Ectodermal cell (in vitro differentiated cells): Measurements from ENCODE around the gene PGLYRP3.

Experiments
- H3K27ac ChIP-seq: 2 replicates; pipeline ENCODE4 v1.7.0; 2013; ENCODE audit warnings: mild to moderate bottlenecking, low read depth, low read length; ENCODE audit not compliant: insufficient read depth, poor library complexity, severe bottlenecking
- H3K27me3 ChIP-seq: 2 replicates; pipeline ENCODE4 v1.7.0; 2013; ENCODE audit warnings: mild to moderate bottlenecking, low read length; ENCODE audit not compliant: insufficient read depth, control insufficient read depth, poor library complexity, severe bottlenecking
- H3K36me3 ChIP-seq: one replicate; pipeline ENCODE4 v1.7.0; 2013; ENCODE audit warnings: low read length; ENCODE audit not compliant: control insufficient read depth, insufficient read depth
- H3K4me1 ChIP-seq: one replicate; pipeline ENCODE4 v1.7.0; 2013; ENCODE audit warnings: low read length; ENCODE audit not compliant: control insufficient read depth, insufficient read depth
- H3K4me3 ChIP-seq: 2 replicates; pipeline ENCODE4 v1.7.0; 2013; ENCODE audit warnings: low read depth, low read length, control low read depth; ENCODE audit not compliant: insufficient read depth
- H3K9me3 ChIP-seq: 2 replicates; pipeline ENCODE4 v1.7.0; 2013; ENCODE audit warnings: mild to moderate bottlenecking, low read length, moderate library complexity; ENCODE audit not compliant: control insufficient read depth
- WGBS, 2 experiments: methylation state at CpG; one replicate each; pipeline ENCODE4 v1.1.7; 2013; ENCODE audit warnings: missing lambda C conversion rate in 2 of 2; 5-methylcytosine and 5-hydroxymethylcytosine counted together

Gene PGLYRP3

DNA sequence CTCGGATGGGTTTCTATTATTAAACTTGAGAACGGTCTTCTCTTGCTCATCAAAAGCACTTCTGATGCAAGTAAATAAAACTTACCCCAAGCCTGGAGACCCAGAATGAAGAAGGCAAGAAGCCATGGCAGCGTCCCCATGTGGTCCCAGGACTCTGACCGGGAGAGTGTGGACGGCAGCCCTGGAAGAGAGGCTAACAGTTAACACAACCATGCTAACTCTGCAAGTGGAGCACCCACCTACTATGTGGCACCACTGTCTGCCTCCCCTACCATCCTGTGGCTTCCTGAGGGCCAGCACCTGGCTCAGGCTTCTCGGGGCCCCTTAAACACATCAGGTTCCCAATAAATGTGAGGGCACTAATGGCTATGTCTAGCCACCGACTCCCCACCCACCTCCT is 2.2 kb downstream of the PGLYRP3 start:
- no peak overlapping the region for H3K27ac ChIP-seq
- 78% methylated on average over 7 of the region's 7 CpGs for WGBS, 2 experiments
- no peaks in the 10 kb centered on the region for H3K27me3 ChIP-seq
- no peaks in the 10 kb centered on the region for H3K4me1 ChIP-seq
- H3K9me3 ChIP-seq = no peaks in the 10 kb centered on the region
- H3K36me3 ChIP-seq = no peaks in the 10 kb centered on the region
- no peak overlapping the region for H3K4me3 ChIP-seq

DNA sequence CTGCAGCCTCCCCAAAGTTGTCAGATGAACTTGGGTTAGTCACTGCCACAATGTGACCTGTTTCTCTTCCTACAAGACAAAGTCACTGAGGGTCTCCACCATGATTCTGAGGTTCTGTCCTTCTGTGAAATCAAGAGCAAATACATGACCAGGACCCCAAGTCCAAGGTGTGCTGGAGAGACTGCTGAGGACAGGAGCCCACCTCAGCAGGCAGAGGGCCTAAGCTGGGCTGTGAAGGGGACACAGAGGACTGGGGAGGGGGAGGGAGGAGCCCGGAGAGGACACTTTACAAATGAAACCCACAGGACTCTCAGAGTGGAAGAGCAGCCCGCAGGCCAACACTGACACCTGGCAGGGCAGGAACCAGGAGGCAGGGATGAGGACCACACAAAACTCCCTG is 3.3 kb downstream of the PGLYRP3 start:
- Histone ChIP-seq H3K4me3 (no peak overlapping the region), H3K9me3 (no peaks in the 10 kb centered on the region), H3K27me3 (no peaks in the 10 kb centered on the region), H3K36me3 (no peaks in the 10 kb centered on the region), H3K4me1 (no peaks in the 10 kb centered on the region), H3K27ac (no peak overlapping the region)
- WGBS, 2 experiments = 71 to 80% methylated on average over 2 of the region's 2 CpGs

DNA sequence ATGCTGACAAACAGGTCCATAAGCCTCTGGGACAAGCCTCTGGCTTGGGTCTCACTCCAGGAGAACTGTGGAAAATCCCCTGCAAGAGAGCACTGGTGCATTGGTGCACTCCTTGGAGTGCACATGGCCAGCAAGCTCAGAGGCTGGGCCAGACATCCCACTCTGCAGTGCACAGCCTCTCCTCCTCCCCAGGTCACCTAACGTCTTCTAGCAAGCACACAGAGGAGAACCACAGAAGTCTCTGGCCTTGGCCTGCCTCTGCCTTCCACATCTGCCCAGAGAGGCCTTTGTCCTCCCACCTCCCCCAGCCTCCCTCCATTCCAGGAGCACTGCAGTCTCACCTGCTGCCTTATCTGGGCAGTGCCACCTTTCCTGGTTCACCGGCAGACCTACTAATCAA is 4.2 kb downstream of the PGLYRP3 start:
- Histone ChIP-seq H3K36me3 (no peaks in the 10 kb centered on the region), H3K4me1 (no peaks in the 10 kb centered on the region), H3K27ac (no peak overlapping the region), H3K9me3 (no peaks in the 10 kb centered on the region), H3K27me3 (no peaks in the 10 kb centered on the region), H3K4me3 (no peak overlapping the region)
- WGBS, 2 experiments = 88 to 91% methylated on average over 2 of the region's 2 CpGs

DNA sequence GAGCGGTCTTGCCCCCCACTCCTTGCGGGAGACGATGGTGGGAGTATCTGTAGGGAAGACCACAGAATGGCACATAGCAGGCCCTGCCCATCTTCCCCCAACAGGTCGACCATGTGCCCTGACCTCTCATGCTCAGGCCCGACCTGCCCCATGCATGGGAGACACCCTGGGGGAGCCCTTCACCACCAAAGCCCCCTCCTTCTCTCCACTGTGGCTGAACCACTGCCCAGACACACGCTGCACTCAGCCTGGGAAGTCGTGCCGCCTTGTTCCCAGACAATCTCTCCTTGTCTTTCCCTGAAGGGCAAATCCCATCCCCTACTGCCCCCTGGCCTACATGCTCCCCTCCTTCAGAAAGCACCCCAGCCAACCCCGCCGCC is 5.5 kb downstream of the PGLYRP3 start:
- no peaks in the 10 kb centered on the region for H3K4me1 ChIP-seq
- H3K9me3 ChIP-seq = no peaks in the 10 kb centered on the region
- 89 to 92% methylated on average over 10 of the region's 10 CpGs for WGBS, 2 experiments
- H3K36me3 ChIP-seq = no peaks in the 10 kb centered on the region
- H3K27me3 ChIP-seq = no peaks in the 10 kb centered on the region
- no peak overlapping the region for H3K4me3 ChIP-seq
- H3K27ac ChIP-seq = no peak overlapping the region

DNA sequence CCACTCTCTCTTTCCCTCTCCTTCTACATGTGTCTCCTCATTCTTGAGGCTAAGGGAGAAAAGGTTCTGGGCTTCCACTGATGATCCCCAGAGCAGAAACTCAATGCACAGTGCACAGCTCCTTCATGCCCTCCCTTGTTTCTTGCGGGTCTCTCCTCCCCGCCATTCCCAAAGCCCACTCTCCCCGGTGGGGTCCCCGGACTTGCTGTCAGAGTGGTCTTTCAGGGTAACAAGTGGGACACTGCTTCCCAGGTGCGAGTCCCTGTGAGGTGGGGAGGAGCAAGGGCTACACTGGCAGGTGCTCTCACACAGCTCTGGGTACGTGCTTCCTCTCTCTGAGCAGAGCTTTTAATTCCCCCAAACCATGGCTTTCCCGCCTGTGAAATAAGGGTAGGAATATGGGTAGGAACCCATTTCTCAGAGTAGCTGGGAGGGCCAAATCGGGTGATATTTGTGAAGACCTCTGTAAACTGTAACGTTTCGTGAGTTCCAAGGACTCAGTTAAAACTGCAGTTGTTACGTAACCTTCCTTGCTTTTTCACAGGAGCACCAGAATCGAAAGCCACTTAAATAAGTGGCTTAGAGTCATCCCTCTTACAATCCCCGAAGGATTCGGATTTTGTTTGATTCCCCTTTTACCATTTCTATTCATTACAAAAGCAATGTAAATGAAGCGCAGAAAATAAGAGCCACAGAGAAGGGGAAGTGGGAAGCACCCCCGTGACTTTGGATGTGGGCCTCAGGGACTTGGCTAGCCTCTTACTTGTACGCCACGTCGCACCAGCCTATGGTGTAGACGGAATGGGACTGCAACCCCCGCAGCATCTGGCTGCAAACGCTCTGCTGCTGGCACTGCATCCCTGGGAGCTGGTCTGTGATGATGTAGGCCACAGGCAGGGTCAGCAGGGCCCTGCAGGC is 6.2 kb downstream of the PGLYRP3 start:
- no peaks in the 10 kb centered on the region for H3K27me3 ChIP-seq

DNA sequence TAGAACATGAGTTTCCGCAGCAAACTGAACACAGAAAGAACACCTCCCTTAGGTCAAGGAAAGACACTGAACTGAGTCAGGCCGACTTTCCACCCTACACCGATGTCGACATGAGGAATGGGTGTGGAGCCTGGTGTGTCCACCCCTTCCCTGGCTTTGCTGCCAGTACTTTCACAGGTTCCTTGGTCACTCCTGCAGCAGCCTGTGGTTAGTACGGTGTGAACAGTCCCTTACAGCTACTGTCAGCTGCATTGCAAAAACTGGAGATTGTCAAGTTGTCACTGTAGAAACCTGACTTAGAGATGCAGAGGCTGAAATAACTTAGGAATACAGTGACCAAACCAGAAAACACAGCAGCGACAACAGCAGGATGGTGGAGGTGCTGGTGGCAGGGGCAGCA is 7.1 kb downstream of the PGLYRP3 start:
- H3K36me3 ChIP-seq = no peaks in the 10 kb centered on the region
- 94 to 95% methylated on average over 6 of the region's 6 CpGs for WGBS, 2 experiments
- H3K4me1 ChIP-seq = no peaks in the 10 kb centered on the region
- no peaks in the 10 kb centered on the region for H3K27me3 ChIP-seq
- H3K9me3 ChIP-seq = no peaks in the 10 kb centered on the region
- H3K27ac ChIP-seq = no peak overlapping the region
- H3K4me3 ChIP-seq = no peak overlapping the region

More for the DNA sequence above, 6.2 kb downstream of the PGLYRP3 start:
- Histone ChIP-seq H3K9me3 (no peaks in the 10 kb centered on the region), H3K27ac (no peak overlapping the region), H3K36me3 (no peaks in the 10 kb centered on the region), H3K4me3 (no peak overlapping the region), H3K4me1 (no peaks in the 10 kb centered on the region)
- 90 to 91% methylated on average over 22 of the region's 22 CpGs for WGBS, 2 experiments

DNA sequence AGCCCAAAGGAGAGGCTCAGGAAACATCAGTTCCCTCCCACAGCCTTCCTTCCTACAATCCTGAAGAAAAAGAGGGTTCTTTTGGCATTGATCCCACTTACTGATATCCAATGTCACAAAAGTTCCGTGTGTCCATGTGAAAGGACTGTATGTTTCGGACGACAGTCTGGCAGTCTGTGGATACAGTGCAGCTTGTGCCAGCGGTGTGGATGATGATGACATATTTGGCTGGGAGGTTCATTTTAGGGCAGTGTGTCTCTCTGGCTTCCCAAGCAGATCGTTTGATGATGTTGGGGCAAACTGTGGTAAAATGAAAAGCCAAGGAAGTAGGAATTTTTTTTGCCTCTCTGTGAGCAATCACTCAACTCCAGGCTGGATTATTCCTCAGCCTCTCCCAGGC is 10.4 kb downstream of the PGLYRP3 start:
- H3K4me1 ChIP-seq = no peaks in the 10 kb centered on the region
- no peaks in the 10 kb centered on the region for H3K27me3 ChIP-seq
- no peak overlapping the region for H3K27ac ChIP-seq
- H3K4me3 ChIP-seq = no peak overlapping the region
- H3K9me3 ChIP-seq = no peaks in the 10 kb centered on the region
- no peaks in the 10 kb centered on the region for H3K36me3 ChIP-seq
- 92 to 94% methylated on average over 5 of the region's 5 CpGs for WGBS, 2 experiments

DNA sequence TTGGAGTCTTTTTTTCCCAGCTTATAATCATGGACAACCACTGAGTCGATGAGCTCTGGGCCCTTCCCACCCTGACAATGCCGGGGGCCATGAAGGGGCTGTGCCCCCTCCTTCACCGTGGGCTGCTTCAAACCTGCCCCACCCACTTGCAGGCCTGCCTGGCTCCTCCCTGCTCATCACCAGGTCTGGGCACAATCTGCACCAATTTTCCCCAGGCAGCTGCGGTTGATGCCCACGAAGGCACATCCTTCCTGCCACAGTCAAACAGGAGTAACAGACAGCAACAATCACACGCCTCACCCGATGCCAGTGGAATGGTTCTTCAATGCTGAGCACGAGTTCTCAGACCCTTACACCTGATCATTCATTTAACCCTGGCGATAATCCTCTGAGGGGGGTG is 18.9 kb downstream of the PGLYRP3 start:
- no peaks in the 10 kb centered on the region for H3K36me3 ChIP-seq
- WGBS, 2 experiments = 92 to 94% methylated on average over 9 of the region's 9 CpGs
- no peaks in the 10 kb centered on the region for H3K4me1 ChIP-seq
- H3K4me3 ChIP-seq = no peak overlapping the region
- no peaks in the 10 kb centered on the region for H3K9me3 ChIP-seq
- no peak overlapping the region for H3K27ac ChIP-seq
- no peaks in the 10 kb centered on the region for H3K27me3 ChIP-seq

DNA sequence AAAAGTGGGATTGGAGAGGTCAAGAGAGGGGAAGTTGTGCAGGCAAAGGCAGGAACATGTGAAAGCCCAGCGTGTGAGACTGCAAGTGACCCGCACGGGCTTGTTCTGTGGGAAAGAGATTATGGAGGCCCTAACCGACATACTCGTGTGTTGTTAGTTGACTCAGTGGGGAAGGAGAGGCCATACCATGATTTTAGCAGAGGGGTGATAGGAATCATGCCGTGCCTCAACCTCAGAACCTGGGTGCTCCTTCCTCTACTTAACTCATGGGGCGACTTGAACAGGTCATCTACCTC is 19.3 kb downstream of the PGLYRP3 start:
- 92 to 95% methylated on average over 7 of the region's 7 CpGs for WGBS, 2 experiments
- Histone ChIP-seq H3K9me3 (no peaks in the 10 kb centered on the region), H3K4me3 (no peak overlapping the region), H3K4me1 (no peaks in the 10 kb centered on the region), H3K27me3 (no peaks in the 10 kb centered on the region), H3K36me3 (no peaks in the 10 kb centered on the region), H3K27ac (no peak overlapping the region)

DNA sequence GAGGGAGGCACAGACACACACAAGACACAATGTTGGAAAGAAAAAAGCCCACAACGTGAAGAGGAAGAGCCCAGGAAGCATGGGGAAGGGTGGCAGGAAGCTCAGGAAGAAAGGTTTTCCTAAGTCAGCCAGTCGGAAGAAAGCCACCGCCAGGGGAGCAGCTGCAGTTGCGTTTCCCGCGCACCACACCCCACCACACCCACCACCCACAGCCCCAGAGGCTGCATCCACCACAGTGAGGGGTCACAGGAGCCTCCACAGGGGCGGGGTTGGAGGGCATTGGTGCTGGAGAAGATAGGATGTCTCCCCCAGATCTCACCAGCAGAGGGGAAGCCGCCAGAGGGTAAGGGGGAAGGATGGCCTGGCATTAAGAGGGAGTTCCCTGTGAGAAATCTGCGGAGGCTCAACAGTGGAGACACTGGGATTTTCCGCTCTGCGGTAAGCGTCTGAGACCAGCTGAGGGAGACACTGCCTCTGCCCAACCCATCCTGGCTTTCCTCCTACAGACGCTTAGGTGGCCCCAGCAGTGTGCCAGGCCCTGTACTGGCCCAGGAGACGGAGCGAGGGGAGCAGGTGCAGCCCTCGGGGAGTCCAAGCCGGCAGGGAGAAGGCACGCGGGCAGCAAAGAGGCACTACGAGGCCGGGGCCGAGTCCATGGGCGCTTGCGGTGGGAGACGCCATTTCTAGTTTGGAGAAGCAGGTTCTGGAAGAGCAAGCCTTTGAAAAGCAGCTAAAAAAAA is 19.8 kb downstream of the PGLYRP3 start:
- Histone ChIP-seq H3K36me3 (no peaks in the 10 kb centered on the region), H3K9me3 (no peaks in the 10 kb centered on the region), H3K4me1 (no peaks in the 10 kb centered on the region), H3K27ac (no peak overlapping the region), H3K4me3 (no peak overlapping the region), H3K27me3 (no peaks in the 10 kb centered on the region)
- 84 to 85% methylated on average over 25 of the region's 25 CpGs for WGBS, 2 experiments
